A549 (cell line): ENCODE data around the gene TTL. TPM values are rescaled to one million over a fixed set of nuclear protein-coding genes. Genes with fewer than 3 reads are reported as not detected.

Experiments
- ATAC-seq, 2 experiments: fragments of 200-7000 bp in 1 of 2; fragments of >200 bp in 1 of 2; cut with Nextera tagmentation in 1 of 2; cut with Tn5 transposase in 1 of 2; 3 replicates each; pipeline versions ENCODE4 v1.8.0 to v1.9.1; 2018 to 2020; ENCODE audit warnings: mild to moderate bottlenecking in 1 of 2, moderate library complexity in 1 of 2
- CTCF ChIA-PET: fragments of 300-600 bp; sonication (Branson Sonifier 250); formaldehyde crosslinking; extraction: SDS; loops from one replicate; lab custom pipeline; 2021; ENCODE audit warnings: antibody characterized with exemption, inconsistent platforms; lab: Yijun Ruan, JAX
- POLR2A ChIA-PET: fragments of 350-600 bp; formaldehyde crosslinking; extraction: SDS; loops from one replicate; lab custom pipeline; 2021; ENCODE audit warnings: antibody characterized with exemption, inconsistent platforms; lab: Yijun Ruan, JAX
- DNase-seq, 2 experiments: peaks; one replicate each; pipeline versions ENCODE4 v3.0.0 to v3.0.0-alpha.2; 2011 to 2016; ENCODE audit warnings: low read depth in 1 of 2, low spot score in 1 of 2
- FAIRE-seq: peaks from 2 replicates; lab custom pipeline; 2011; peaks lifted over from hg19 to GRCh38; lab: Jason Lieb, UNC
- H3K27ac ChIP-seq, 2 experiments: fragments of >200 bp; sonication (Bioruptor Twin); formaldehyde crosslinking; 3 replicates each; pipeline ENCODE4 v1.5.1; 2016 to 2017
- H3K4me1 ChIP-seq: fragments of >200 bp; sonication (Bioruptor Twin); formaldehyde crosslinking; 3 replicates; pipeline ENCODE4 v1.6.1; 2016
- H3K4me2 ChIP-seq: fragments of >200 bp; sonication (Bioruptor Twin); formaldehyde crosslinking; 3 replicates; pipeline ENCODE4 v1.6.1; 2016
- H3K4me3 ChIP-seq: fragments of >200 bp; sonication (Bioruptor Twin); formaldehyde crosslinking; 3 replicates; pipeline ENCODE4 v1.5.1; 2016
- H3K9me3 ChIP-seq: fragments of >200 bp; sonication (Bioruptor Twin); formaldehyde crosslinking; 3 replicates; pipeline ENCODE4 v1.6.1; 2016
- ATOH8 ChIP-seq: fragments of 250-450 bp; sonication (Bioruptor Pico); IDR thresholded peaks from 2 replicates; pipeline ENCODE4 v1.5.0; 2020; ENCODE audit warnings: low read depth, mild to moderate bottlenecking, moderate library complexity
- CBX2 ChIP-seq: fragments of 200-600 bp; sonication (generic); IDR thresholded peaks from 2 replicates; pipeline ENCODE4 v1.6.1; 2016; ENCODE audit warnings: low read depth, mild to moderate bottlenecking, borderline replicate concordance
- CEBPB ChIP-seq, 2 experiments: fragments of >200 bp in 1 of 2; sonication (Bioruptor Twin) in 1 of 2; formaldehyde crosslinking in 1 of 2; IDR thresholded peaks; 2 replicates each; pipeline ENCODE4 v1.6.1; 2012 to 2016
- CHD4 ChIP-seq: fragments of 200-600 bp; sonication (generic); IDR thresholded peaks from 2 replicates; pipeline ENCODE4 v1.6.1; 2016; ENCODE audit warnings: antibody characterized with exemption, mild to moderate bottlenecking, borderline replicate concordance
- CTCF ChIP-seq: fragments of >200 bp; sonication (Bioruptor Twin); formaldehyde crosslinking; IDR thresholded peaks from 3 replicates; pipeline ENCODE4 v1.5.1; 2016
- EHF ChIP-seq: fragments of 250-450 bp; sonication (Bioruptor Pico); IDR thresholded peaks from 2 replicates; pipeline ENCODE4 v1.5.0; 2020; ENCODE audit warnings: mild to moderate bottlenecking
- GATA3 ChIP-seq: IDR thresholded peaks from 2 replicates; pipeline ENCODE4 v1.6.1; 2012; ENCODE audit warnings: borderline replicate concordance
- HEYL ChIP-seq: fragments of 250-450 bp; sonication (Bioruptor Pico); IDR thresholded peaks from 2 replicates; pipeline ENCODE4 v1.8.0; 2021; ENCODE audit warnings: mild to moderate bottlenecking, moderate library complexity
- HOXA7 ChIP-seq: fragments of 250-450 bp; sonication (Bioruptor Pico); IDR thresholded peaks from 2 replicates; pipeline ENCODE4 v1.5.0; 2020; ENCODE audit warnings: mild to moderate bottlenecking, moderate library complexity
- JUNB ChIP-seq: fragments of >200 bp; sonication (Bioruptor Twin); formaldehyde crosslinking; IDR thresholded peaks from 2 replicates; pipeline ENCODE4 v1.6.1; 2016
- KDM5A ChIP-seq: fragments of 200-600 bp; sonication (generic); IDR thresholded peaks from 2 replicates; pipeline ENCODE4 v1.6.1; 2016; ENCODE audit warnings: antibody characterized with exemption, mild to moderate bottlenecking
- MAFK ChIP-seq: fragments of 450-650 bp; IDR thresholded peaks from 2 replicates; pipeline ENCODE4 v1.6.1; 2014; ENCODE audit not compliant: partially characterized antibody
- MYC ChIP-seq: IDR thresholded peaks from 2 replicates; pipeline ENCODE4 v1.6.1; 2012; ENCODE audit warnings: mild to moderate bottlenecking, inconsistent platforms, low read length, improper control_type of control experiment, borderline replicate concordance
- NFE2L2 ChIP-seq: fragments of 150-350 bp; conservative IDR thresholded peaks from 2 replicates; pipeline ENCODE4 v1.6.1; 2014; ENCODE audit warnings: low read length
- RCOR1 ChIP-seq: fragments of 150-350 bp; IDR thresholded peaks from 2 replicates; pipeline ENCODE4 v1.6.1; 2014; ENCODE audit warnings: antibody characterized with exemption, low read length, low read depth
- TFCP2L1 ChIP-seq: fragments of 250-450 bp; sonication (Bioruptor Pico); IDR thresholded peaks from 2 replicates; pipeline ENCODE4 v1.5.0; 2021; ENCODE audit warnings: mild to moderate bottlenecking
- TP53 ChIP-seq: fragments of 250-450 bp; sonication (Bioruptor Pico); IDR thresholded peaks from 2 replicates; pipeline ENCODE4 v1.5.0; 2021; ENCODE audit warnings: mild to moderate bottlenecking, moderate library complexity
- ZNF302 ChIP-seq: fragments of 250-450 bp; sonication (Bioruptor Pico); IDR thresholded peaks from 2 replicates; pipeline ENCODE4 v1.9.0; 2021; ENCODE audit warnings: inconsistent platforms, mild to moderate bottlenecking, moderate library complexity
- WGBS: methylation state at CpG from one replicate; pipeline ENCODE4 v1.1.6; 2017; ENCODE audit errors: missing lambda C conversion rate; 5-methylcytosine and 5-hydroxymethylcytosine counted together
- polyA plus RNA-seq, 4 experiments: library from polyadenylated mRNA; depleted of rRNA in 3 of 4; stranded (reverse); fragments of >200 nt; fragmentation: RNase III in 1 of 4; extraction: RNeasy Plus Mini Kit Qiagen cat#74134 plus additional on column Dnase treatment in 1 of 4; gene quantifications; 2 replicates in 3 of 4; 3 replicates in 1 of 4; pipeline ENCODE4 v1.2.3, GENCODE V29; 2011 to 2017
- TF ChIP-seq, protein P1 (sequence below): fragments of 150-350 bp; IDR thresholded peaks from 2 replicates; pipeline ENCODE4 v1.6.1; 2014; ENCODE audit warnings: low read depth, mild to moderate bottlenecking, low read length
- TF ChIP-seq, protein P2 (sequence below): fragments of >200 bp; sonication (Bioruptor Twin); formaldehyde crosslinking; IDR thresholded peaks from 3 replicates; pipeline ENCODE4 v1.6.1; 2016
- TF ChIP-seq, protein P3 (sequence below): IDR thresholded peaks from 2 replicates; pipeline ENCODE4 v1.6.1; 2012
- TF ChIP-seq, protein P4 (sequence below): IDR thresholded peaks from 2 replicates; pipeline ENCODE4 v1.6.1; 2012; ENCODE audit warnings: low read depth, borderline replicate concordance

The TTL gene
- polyA plus RNA-seq, 2 of the 4 experiments (the other 2 are of a cell fraction) = 29.7 to 33.1 TPM

GRCh38 chr2:112542123-112542983 lies 60.4 kb downstream of the TTL start, which contains the start of gene POLR1B (continued):
- TF ChIP-seq ATOH8 = no peak
- TF ChIP-seq, protein P1, sequence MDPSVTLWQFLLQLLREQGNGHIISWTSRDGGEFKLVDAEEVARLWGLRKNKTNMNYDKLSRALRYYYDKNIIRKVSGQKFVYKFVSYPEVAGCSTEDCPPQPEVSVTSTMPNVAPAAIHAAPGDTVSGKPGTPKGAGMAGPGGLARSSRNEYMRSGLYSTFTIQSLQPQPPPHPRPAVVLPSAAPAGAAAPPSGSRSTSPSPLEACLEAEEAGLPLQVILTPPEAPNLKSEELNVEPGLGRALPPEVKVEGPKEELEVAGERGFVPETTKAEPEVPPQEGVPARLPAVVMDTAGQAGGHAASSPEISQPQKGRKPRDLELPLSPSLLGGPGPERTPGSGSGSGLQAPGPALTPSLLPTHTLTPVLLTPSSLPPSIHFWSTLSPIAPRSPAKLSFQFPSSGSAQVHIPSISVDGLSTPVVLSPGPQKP = no peak
- TF ChIP-seq MAFK = no peak
- TF ChIP-seq, protein P2, sequence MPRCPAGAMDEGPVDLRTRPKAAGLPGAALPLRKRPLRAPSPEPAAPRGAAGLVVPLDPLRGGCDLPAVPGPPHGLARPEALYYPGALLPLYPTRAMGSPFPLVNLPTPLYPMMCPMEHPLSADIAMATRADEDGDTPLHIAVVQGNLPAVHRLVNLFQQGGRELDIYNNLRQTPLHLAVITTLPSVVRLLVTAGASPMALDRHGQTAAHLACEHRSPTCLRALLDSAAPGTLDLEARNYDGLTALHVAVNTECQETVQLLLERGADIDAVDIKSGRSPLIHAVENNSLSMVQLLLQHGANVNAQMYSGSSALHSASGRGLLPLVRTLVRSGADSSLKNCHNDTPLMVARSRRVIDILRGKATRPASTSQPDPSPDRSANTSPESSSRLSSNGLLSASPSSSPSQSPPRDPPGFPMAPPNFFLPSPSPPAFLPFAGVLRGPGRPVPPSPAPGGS = peak; percentile 29; the same call in 1 of the 3 replicates
- TF ChIP-seq CBX2 = no peak
- TF ChIP-seq, protein P3, sequence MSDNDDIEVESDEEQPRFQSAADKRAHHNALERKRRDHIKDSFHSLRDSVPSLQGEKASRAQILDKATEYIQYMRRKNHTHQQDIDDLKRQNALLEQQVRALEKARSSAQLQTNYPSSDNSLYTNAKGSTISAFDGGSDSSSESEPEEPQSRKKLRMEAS = peak; percentile 98
- TF ChIP-seq CHD4 = no peak
- no peak for TF ChIP-seq CEBPB (IDR thresholded peaks at IDR 0.05)
- TF ChIP-seq GATA3 = peak; percentile 5; the same call in 1 of the 2 replicates
- no peak for TF ChIP-seq JUNB
- TF ChIP-seq HEYL (CRISPR knock-in tag) = no peak
- TF ChIP-seq, protein P4, sequence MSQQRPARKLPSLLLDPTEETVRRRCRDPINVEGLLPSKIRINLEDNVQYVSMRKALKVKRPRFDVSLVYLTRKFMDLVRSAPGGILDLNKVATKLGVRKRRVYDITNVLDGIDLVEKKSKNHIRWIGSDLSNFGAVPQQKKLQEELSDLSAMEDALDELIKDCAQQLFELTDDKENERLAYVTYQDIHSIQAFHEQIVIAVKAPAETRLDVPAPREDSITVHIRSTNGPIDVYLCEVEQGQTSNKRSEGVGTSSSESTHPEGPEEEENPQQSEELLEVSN = peak; percentile 78
- no peak for TF ChIP-seq HOXA7 (CRISPR knock-in tag)
- TF ChIP-seq RCOR1 = no peak
- no peak for TF ChIP-seq KDM5A
- TF ChIP-seq ZNF302 (CRISPR knock-in tag) = no peak
- peak; percentile 92; the same call in 1 of the 2 replicates for TF ChIP-seq MYC
- no peak for TF ChIP-seq EHF
- TF ChIP-seq TFCP2L1 = peak; percentile 57; the same call in 1 of the 2 replicates
- no peak for TF ChIP-seq NFE2L2

GRCh38 chr2:112542984-112543661 lies 61.2 kb downstream of the TTL start:
- H3K4me2 ChIP-seq = peak overlapping the region; percentile 99
- H3K4me1 ChIP-seq = peaks cover 30% of the 10 kb centered on the region; the same call in 2 of the 3 replicates
- FAIRE-seq = no peak
- 1% methylated on average over 18 of the region's 18 CpGs for WGBS
- peak overlapping the region; percentile 85 to 96 for H3K27ac ChIP-seq
- POLR2A ChIA-PET = no interaction called here
- H3K4me3 ChIP-seq = peak overlapping the region; percentile 96
- TF ChIP-seq TP53 (CRISPR knock-in tag) (no peak), CTCF (0 out of 3 replicates have a peak, but pooled peaks have one; percentile 20)
- DNase-seq = peak; percentile 8 to 29
- CTCF ChIA-PET = interaction anchor here (0.8 to 3.9 kb wide), 3 partner anchors 35 to 183 kb away, joined by 3 to 14 read pairs (median 9); no protein-coding TSS in a partner anchor
- H3K9me3 ChIP-seq = no peaks in the 10 kb centered on the region
- ATAC-seq = peak; percentile 30 to 40; a peak in 4 of 6 replicates
